Measurements from ENCODE around the gene FSHR. TPM values are rescaled to one million over a fixed set of nuclear protein-coding genes. Genes with fewer than 3 reads are reported as not detected.

FSHR gene
- total and polyA plus RNA-seq, 7 donors = not detected

DNA sequence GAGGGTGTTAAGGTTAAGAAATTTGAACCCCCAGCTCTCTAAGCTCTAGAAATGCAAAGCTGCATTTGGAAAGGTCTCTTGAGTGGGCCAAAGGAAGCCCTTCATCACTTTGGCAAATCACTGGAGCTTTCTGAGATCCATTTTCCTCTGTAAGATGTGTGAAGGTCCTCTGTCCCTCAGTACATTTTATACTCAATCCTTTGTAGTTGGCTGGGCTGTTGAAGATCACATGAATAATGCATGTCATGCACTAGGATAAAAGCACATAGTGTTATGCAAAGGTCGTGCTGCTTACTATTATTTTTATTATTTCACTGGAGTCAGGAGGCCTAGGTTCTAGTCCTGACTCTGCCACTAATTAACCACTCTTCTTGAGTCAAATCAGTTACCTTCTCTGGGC lies 124.9 kb downstream of the FSHR start:
- no peaks in the 10 kb centered on the region for H3K27me3 ChIP-seq
- H3K4me1 ChIP-seq = no peaks in the 10 kb centered on the region
- H3K4me3 ChIP-seq = no peak overlapping the region
- TF ChIP-seq, protein P1, sequence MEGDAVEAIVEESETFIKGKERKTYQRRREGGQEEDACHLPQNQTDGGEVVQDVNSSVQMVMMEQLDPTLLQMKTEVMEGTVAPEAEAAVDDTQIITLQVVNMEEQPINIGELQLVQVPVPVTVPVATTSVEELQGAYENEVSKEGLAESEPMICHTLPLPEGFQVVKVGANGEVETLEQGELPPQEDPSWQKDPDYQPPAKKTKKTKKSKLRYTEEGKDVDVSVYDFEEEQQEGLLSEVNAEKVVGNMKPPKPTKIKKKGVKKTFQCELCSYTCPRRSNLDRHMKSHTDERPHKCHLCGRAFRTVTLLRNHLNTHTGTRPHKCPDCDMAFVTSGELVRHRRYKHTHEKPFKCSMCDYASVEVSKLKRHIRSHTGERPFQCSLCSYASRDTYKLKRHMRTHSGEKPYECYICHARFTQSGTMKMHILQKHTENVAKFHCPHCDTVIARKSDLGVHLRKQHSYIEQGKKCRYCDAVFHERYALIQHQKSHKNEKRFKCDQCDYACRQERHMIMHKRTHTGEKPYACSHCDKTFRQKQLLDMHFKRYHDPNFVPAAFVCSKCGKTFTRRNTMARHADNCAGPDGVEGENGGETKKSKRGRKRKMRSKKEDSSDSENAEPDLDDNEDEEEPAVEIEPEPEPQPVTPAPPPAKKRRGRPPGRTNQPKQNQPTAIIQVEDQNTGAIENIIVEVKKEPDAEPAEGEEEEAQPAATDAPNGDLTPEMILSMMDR (IDR thresholded peaks at IDR 0.05) = no peak
- no peak for TF ChIP-seq POLR2AphosphoS5 (IDR thresholded peaks at IDR 0.05)
- TF ChIP-seq POLR2A (IDR thresholded peaks at IDR 0.05) = no peak
- no peak for TF ChIP-seq EP300 (IDR thresholded peaks at IDR 0.05)
- H3K27ac ChIP-seq = no peak overlapping the region
- intact Hi-C loops (cut with DNase I) = no loop called here
- WGBS, 2 donors = 35 to 50% methylated on average over 1 of the region's 1 CpG
- no peak for DNase-seq
- H3K36me3 ChIP-seq = no peaks in the 10 kb centered on the region
- no peaks in the 10 kb centered on the region for H3K9me3 ChIP-seq

- no peak overlapping the region for H3K4me3 ChIP-seq
- no peak for DNase-seq
- H3K9me3 ChIP-seq = no peaks in the 10 kb centered on the region
- WGBS, 2 donors = 74 to 80% methylated on average over 3 of the region's 3 CpGs
- H3K27ac ChIP-seq = no peak overlapping the region
- no peaks in the 10 kb centered on the region for H3K4me1 ChIP-seq
- no peaks in the 10 kb centered on the region for H3K27me3 ChIP-seq
- intact Hi-C loops (cut with DNase I) = no loop called here
- TF ChIP-seq EP300 (IDR thresholded peaks at IDR 0.05) (no peak), POLR2A (IDR thresholded peaks at IDR 0.05) (no peak), POLR2AphosphoS5 (IDR thresholded peaks at IDR 0.05) (no peak)
- TF ChIP-seq, protein P1 (IDR thresholded peaks at IDR 0.05) = no peak
- H3K36me3 ChIP-seq = no peaks in the 10 kb centered on the region
These were observed 126.2 kb downstream of the FSHR start for GRCh38 chr2:49028101-49028500.

- no peak overlapping the region for H3K4me3 ChIP-seq
- 72 to 84% methylated on average over 4 of the region's 4 CpGs for WGBS, 2 donors
- no peak for TF ChIP-seq POLR2AphosphoS5 (IDR thresholded peaks at IDR 0.05)
- TF ChIP-seq EP300 (IDR thresholded peaks at IDR 0.05) = no peak
- TF ChIP-seq, protein P1 (IDR thresholded peaks at IDR 0.05) = no peak
- no peak for TF ChIP-seq POLR2A (IDR thresholded peaks at IDR 0.05)
- H3K27me3 ChIP-seq = no peaks in the 10 kb centered on the region
- H3K27ac ChIP-seq = no peak overlapping the region
- no peaks in the 10 kb centered on the region for H3K4me1 ChIP-seq
- intact Hi-C loops (cut with DNase I) = no loop called here
- no peaks in the 10 kb centered on the region for H3K9me3 ChIP-seq
- DNase-seq = no peak
- H3K36me3 ChIP-seq = no peaks in the 10 kb centered on the region
These were observed 127.6 kb downstream of the FSHR start for GRCh38 chr2:49026706-49027105.

DNA sequence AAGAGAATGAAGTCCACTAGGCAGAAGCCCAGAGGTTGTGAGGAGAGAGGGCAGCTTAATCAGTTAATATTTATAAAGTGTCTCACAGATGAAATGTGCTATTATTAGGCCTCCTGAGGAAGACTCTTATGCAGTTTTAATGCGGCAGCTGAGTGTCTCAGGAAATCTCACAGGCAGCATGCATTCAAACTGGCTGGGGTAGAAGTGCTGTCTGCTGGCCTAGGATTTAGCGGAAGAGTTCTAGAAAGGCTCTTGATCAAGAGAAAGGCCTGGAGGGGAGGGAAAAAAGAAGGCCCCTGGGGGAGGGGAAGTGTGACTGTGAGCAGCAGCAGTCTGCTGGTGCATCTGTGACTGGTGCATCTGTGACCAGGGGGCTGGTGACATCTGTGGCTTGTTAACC lies 133.0 kb downstream of the FSHR start:
- no peak overlapping the region for H3K4me3 ChIP-seq
- WGBS, 2 donors = 86 to 93% methylated on average over 2 of the region's 2 CpGs
- H3K4me1 ChIP-seq = no peaks in the 10 kb centered on the region
- intact Hi-C loops (cut with DNase I) = no loop called here
- H3K36me3 ChIP-seq = no peaks in the 10 kb centered on the region
- H3K27me3 ChIP-seq = no peaks in the 10 kb centered on the region
- no peak for DNase-seq
- H3K9me3 ChIP-seq = no peaks in the 10 kb centered on the region
- TF ChIP-seq POLR2A (IDR thresholded peaks at IDR 0.05) (no peak), POLR2AphosphoS5 (IDR thresholded peaks at IDR 0.05) (no peak), EP300 (IDR thresholded peaks at IDR 0.05) (no peak)
- TF ChIP-seq, protein P1 (IDR thresholded peaks at IDR 0.05) = no peak
- H3K27ac ChIP-seq = no peak overlapping the region

DNA sequence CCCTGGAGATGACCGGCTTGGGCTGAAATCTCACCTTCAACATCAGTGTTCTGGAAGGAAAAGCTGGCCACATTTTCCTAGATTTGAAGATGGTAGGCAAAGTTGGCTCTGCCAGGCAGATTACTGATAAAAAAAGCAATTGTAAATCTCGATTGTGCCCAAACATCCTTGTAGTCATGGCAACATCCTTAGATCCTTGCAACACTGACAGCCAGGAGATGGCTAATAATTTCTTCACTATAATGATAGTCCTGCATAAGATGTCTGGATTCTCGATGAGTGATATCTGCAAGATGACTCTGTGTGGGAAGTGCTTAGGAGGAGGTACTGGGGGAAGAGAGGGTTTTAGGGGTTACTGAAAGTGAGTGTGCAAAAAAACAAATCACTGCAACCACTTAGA lies 149.1 kb downstream of the FSHR start:
- no peak overlapping the region for H3K27ac ChIP-seq
- intact Hi-C loops (cut with DNase I) = no loop called here
- H3K9me3 ChIP-seq = no peaks in the 10 kb centered on the region
- TF ChIP-seq EP300 (IDR thresholded peaks at IDR 0.05) = no peak
- no peak for TF ChIP-seq POLR2A (IDR thresholded peaks at IDR 0.05)
- TF ChIP-seq POLR2AphosphoS5 (IDR thresholded peaks at IDR 0.05) = no peak
- TF ChIP-seq, protein P1 (IDR thresholded peaks at IDR 0.05) = no peak
- H3K4me1 ChIP-seq = no peaks in the 10 kb centered on the region
- no peaks in the 10 kb centered on the region for H3K36me3 ChIP-seq
- no peak overlapping the region for H3K4me3 ChIP-seq
- WGBS, 2 donors = 53 to 76% methylated on average over 3 of the region's 3 CpGs
- H3K27me3 ChIP-seq = no peaks in the 10 kb centered on the region
- no peak for DNase-seq

Data from sigmoid colon (tissue), 7 donors.